Stomach (tissue), 9 donors: ENCODE results near the gene ZNF227. TPM values are rescaled to one million over a fixed set of nuclear protein-coding genes. Genes with fewer than 3 reads are reported as not detected.
A peak's percentile ranks its signal among the peaks of the same experiment; 100 is the strongest.
"Not testable (repeated sequence)": the region's sequence is repeated elsewhere in the genome, so short reads cannot be mapped to it uniquely, and the experiment has no call there.

Experiments
- DNase-seq, 2 donors: peaks; one replicate each; pipeline versions ENCODE4 v3.0.0 to v3.0.0-alpha.2; 2013 to 2019
- H3K27ac ChIP-seq, 5 donors: fragments of 200-600 bp in 4 of 5; sonication (generic) in 4 of 5; one replicate each; pipeline ENCODE4 v1.5.1; 2013 to 2019; ENCODE audit warnings: mild to moderate bottlenecking in 1 of 5, moderate library complexity in 1 of 5
- H3K27me3 ChIP-seq, 3 donors: fragments of 200-600 bp; sonication (generic); one replicate each; pipeline ENCODE4 v1.5.1; 2017 to 2019; ENCODE audit warnings: mixed run types in 1 of 3
- H3K36me3 ChIP-seq, 4 donors: fragments of 200-600 bp; sonication (generic); 1 replicate in 3 of 4; 2 replicates in 1 of 4; pipeline ENCODE4 v1.5.1; 2016 to 2019
- H3K4me1 ChIP-seq, 4 donors: fragments of 200-600 bp; sonication (generic); one replicate each; pipeline ENCODE4 v1.5.1; 2016 to 2019
- H3K4me3 ChIP-seq, 4 donors: fragments of 200-600 bp; sonication (generic) in 3 of 4; one replicate each; pipeline ENCODE4 v1.5.1; 2016 to 2019; ENCODE audit warnings: mild to moderate bottlenecking in 1 of 4
- H3K9me3 ChIP-seq, 4 donors: fragments of 200-600 bp; sonication (generic); one replicate each; pipeline ENCODE4 v1.5.1; 2016 to 2019
- CTCF ChIP-seq, 7 experiments: fragments of 450-650 bp in 4 of 7; fragments of 200-600 bp in 3 of 7; sonication (generic) in 3 of 7; IDR thresholded peaks; one replicate each; pipeline ENCODE4 v1.5.1; 2016 to 2019; ENCODE audit warnings: antibody characterized with exemption in 7 of 7, control low read depth in 2 of 7, mild to moderate bottlenecking in 1 of 7
- EP300 ChIP-seq: sonication (generic); formaldehyde crosslinking; IDR thresholded peaks from one replicate; pipeline ENCODE4 v1.6.1; 2017; ENCODE audit warnings: antibody characterized with exemption
- POLR2A ChIP-seq, 4 donors: fragments of 450-650 bp; IDR thresholded peaks; one replicate each; pipeline ENCODE4 v1.6.1; 2016; ENCODE audit warnings: antibody characterized with exemption in 4 of 4, control low read depth in 2 of 4, mild to moderate bottlenecking in 1 of 4, moderate library complexity in 1 of 4
- POLR2AphosphoS5 ChIP-seq, 3 donors: sonication (generic); formaldehyde crosslinking; IDR thresholded peaks; one replicate each; pipeline ENCODE4 v1.6.1; 2016; ENCODE audit warnings: antibody characterized with exemption in 3 of 3
- WGBS, 5 donors: extraction: QIAGEN DNeasy Blood & Tissue Kit in 3 of 5; methylation state at CpG; one replicate each; pipeline versions ENCODE4 v1.1.5 to v1.1.7; 2013 to 2018; 5-methylcytosine and 5-hydroxymethylcytosine counted together
- intact Hi-C: fragments of 100-400 bp; cut with DNase I; formaldehyde crosslinking; loops from one replicate; pipeline ENCODE4 v1.15.1; 2023; ENCODE audit warnings: low total_unique reads
- polyA plus RNA-seq, 3 donors: library from polyadenylated mRNA; stranded (reverse); fragments of 200-250 nt; gene quantifications; one replicate each; pipeline ENCODE4 v1.2.3, GENCODE V29; 2013
- total RNA-seq, 5 donors: library from RNA; depleted of rRNA; stranded (reverse); fragments of >200 nt; gene quantifications; one replicate each; pipeline versions ENCODE4 v1.1.0 to v1.2.3, GENCODE V29; 2014 to 2016
- donor health status: healthy with polysubstance abuse.
- donor health status: Bipolar disorder and iron deficiency.
- donor health status: healthy.

ZNF227 gene
- total and polyA plus RNA-seq, 8 donors, result 0.58 to 31.9 (median 5.1) TPM

DNA sequence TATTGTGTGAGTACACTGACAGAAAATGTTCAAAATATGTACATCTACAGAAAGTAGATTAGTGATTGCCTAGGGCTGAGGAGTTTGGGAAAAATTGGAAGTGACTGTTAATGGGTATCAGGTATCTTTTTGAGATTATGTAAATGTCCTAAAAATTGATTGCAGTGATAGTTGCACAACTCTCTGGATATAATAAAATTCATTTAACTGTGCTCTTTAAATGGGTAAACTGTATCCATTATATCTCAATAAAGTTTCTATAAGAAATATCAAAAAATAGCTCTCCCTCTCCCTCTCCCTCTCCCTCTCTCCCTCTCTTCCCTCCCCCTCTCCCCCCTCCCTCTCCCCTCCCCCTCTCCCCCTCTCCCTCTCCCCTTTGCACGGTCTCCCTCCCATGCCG lies 9.4 kb upstream of the ZNF227 start:
- peaks cover 0 to 77% (median 51%) of the 10 kb centered on the region in 4 donors for H3K9me3 ChIP-seq
- no peak overlapping the region for H3K4me3 ChIP-seq
- H3K36me3 ChIP-seq, result peaks cover 0 to 5% (median 0%) of the 10 kb centered on the region in 4 donors
- intact Hi-C loops, result no loop called here
- 76 to 89% (median 88%) methylated on average over 2 of the region's 2 CpGs; no CpG with 5 or more reads in 2 of the 5 donors for WGBS, 5 donors
- H3K4me1 ChIP-seq, result peaks cover 0 to 5% (median 1%) of the 10 kb centered on the region in 4 donors
- no peak for DNase-seq
- no peak overlapping the region for H3K27ac ChIP-seq
- TF ChIP-seq POLR2A (IDR thresholded peaks at IDR 0.05) (no peak), EP300 (no peak)
- H3K27me3 ChIP-seq, result no peaks in the 10 kb centered on the region

DNA sequence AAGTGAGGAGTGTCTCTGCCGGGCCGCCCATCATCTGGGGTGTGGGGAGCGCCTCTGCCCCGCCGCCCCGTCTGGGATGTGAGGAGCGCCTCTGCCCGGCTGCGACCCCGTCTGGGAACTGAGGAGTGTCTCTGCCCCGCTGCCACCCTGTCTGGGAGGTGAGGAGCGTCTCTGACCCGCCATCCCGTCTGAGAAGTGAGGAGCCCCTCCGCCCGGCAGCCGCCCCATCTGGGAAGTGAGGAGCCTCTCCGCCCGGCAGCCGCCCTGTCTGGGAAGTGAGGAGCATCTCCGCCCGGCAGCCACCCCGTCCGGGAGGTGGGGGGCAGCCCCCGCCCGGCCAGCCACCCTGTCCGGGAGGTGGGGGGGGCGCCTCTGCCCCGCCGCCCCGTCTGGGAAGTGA lies 8.5 kb upstream of the ZNF227 start:
- DNase-seq, intact Hi-C loops, H3K27me3 ChIP-seq, H3K27ac ChIP-seq, H3K4me1 ChIP-seq, H3K4me3 ChIP-seq, H3K36me3 ChIP-seq: not testable (repeated sequence)
- peaks cover 0 to 71% (median 46%) of the 10 kb centered on the region in 4 donors for H3K9me3 ChIP-seq
- 78 to 96% (median 94%) methylated on average over 3 to 31 of the region's 31 CpGs for WGBS, 5 donors

DNA sequence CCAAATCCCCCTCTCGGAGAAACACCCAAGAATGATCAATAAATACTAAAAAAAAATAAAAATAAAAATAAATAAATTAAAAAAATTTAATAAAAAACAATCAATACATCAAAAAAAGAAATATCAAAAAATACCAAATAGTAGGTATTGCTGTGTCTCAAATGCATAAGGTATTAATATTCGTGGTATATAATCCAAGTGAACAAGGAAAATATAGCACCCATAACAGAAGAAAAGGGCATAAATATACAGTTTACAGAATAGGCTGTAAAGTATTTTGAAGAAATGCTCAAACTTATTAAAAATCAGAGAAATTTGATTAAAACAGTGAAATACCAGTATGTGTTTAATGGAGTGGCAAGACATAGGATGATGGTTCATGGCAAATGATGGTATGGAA lies 7.6 kb upstream of the ZNF227 start:
- H3K4me3 ChIP-seq, result no peak overlapping the region
- no peak overlapping the region for H3K27ac ChIP-seq
- H3K9me3 ChIP-seq, result peaks cover 0 to 64% (median 37%) of the 10 kb centered on the region in 4 donors
- no peaks in the 10 kb centered on the region for H3K27me3 ChIP-seq
- no peaks in the 10 kb centered on the region for H3K36me3 ChIP-seq
- TF ChIP-seq CTCF (IDR thresholded peaks at IDR 0.05), result no peak
- no peak for TF ChIP-seq POLR2A (IDR thresholded peaks at IDR 0.05)
- no peak for TF ChIP-seq EP300
- TF ChIP-seq POLR2AphosphoS5 (IDR thresholded peaks at IDR 0.05), result no peak
- intact Hi-C loops, result no loop called here
- WGBS, 5 donors, result 71 to 85% (median 81%) methylated on average over 2 of the region's 2 CpGs
- peaks cover 0 to 7% (median 3%) of the 10 kb centered on the region in 4 donors for H3K4me1 ChIP-seq
- DNase-seq, result no peak

- DNase-seq, result peak; percentile 87 to 97
- H3K27me3 ChIP-seq, result no peaks in the 10 kb centered on the region
- 4 to 5% (median 4%) methylated on average over 26 of the region's 26 CpGs for WGBS, 5 donors
- intact Hi-C loops, result no loop called here
- H3K4me3 ChIP-seq, result peak overlapping the region; percentile 51 to 70 (median 64)
- H3K4me1 ChIP-seq, result peaks cover 0 to 10% (median 4%) of the 10 kb centered on the region in 4 donors
- H3K27ac ChIP-seq, result peak overlapping the region; percentile 75 to 88 (median 85)
- peaks cover 0 to 49% (median 23%) of the 10 kb centered on the region in 4 donors for H3K9me3 ChIP-seq
- H3K36me3 ChIP-seq, result no peaks in the 10 kb centered on the region
- TF ChIP-seq POLR2AphosphoS5 (IDR thresholded peaks at IDR 0.05) (peak; percentile 72 to 90 (median 86)), EP300 (no peak)
Measured at GRCh38 chr19:44207126-44207803, 5.1 kb upstream of the ZNF227 start.

GRCh38 chr19:44212866-44213346 lies 574 bp downstream of the ZNF227 start:
- Histone ChIP-seq H3K9me3 (peaks cover 0 to 18% (median 8%) of the 10 kb centered on the region in 4 donors), H3K27ac (peak overlapping the region in 4 of 5 donors; percentile 86 to 90 (median 88)), H3K27me3 (no peaks in the 10 kb centered on the region), H3K4me1 (peaks cover 0 to 19% (median 10%) of the 10 kb centered on the region in 4 donors), H3K4me3 (peak overlapping the region; percentile 79 to 87 (median 82)), H3K36me3 (peaks cover 0 to 38% (median 36%) of the 10 kb centered on the region in 4 donors)
- intact Hi-C loops, result no loop called here
- 2 to 4% (median 3%) methylated on average over 15 of the region's 15 CpGs for WGBS, 5 donors
- TF ChIP-seq CTCF (IDR thresholded peaks at IDR 0.05) (no peak), EP300 (no peak), POLR2A (IDR thresholded peaks at IDR 0.05) (no peak), POLR2AphosphoS5 (IDR thresholded peaks at IDR 0.05) (no peak)
- peak in 1 of 2 donors; percentile 58 for DNase-seq

DNA sequence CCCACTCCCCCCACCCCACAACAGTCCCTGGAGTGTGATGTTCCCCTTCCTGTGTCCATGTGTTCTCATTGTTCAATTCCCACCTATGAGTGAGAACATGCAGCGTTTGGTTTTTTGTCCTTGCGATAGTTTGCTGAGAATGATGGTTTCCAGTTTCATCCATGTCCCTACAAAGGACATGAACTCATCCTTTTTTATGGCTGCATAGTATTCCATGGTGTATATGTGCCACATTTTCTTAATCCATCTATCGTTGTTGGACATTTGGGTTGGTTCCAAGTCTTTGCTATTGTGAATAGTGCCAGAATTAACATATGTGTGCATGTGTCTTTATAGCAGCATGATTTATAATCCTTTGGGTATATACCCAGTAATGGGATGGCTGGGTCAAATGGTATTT lies 7.6 kb downstream of the ZNF227 start:
- Histone ChIP-seq H3K9me3 (peaks cover 0 to 42% (median 19%) of the 10 kb centered on the region in 4 donors), H3K36me3 (peaks cover 10 to 63% (median 54%) of the 10 kb centered on the region in 4 donors)
- 88 to 100% (median 96%) methylated on average over 1 to 3 of the region's 3 CpGs for WGBS, 5 donors
- H3K4me3 ChIP-seq, H3K27me3 ChIP-seq, intact Hi-C loops, H3K4me1 ChIP-seq, H3K27ac ChIP-seq, DNase-seq: not testable (repeated sequence)

DNA sequence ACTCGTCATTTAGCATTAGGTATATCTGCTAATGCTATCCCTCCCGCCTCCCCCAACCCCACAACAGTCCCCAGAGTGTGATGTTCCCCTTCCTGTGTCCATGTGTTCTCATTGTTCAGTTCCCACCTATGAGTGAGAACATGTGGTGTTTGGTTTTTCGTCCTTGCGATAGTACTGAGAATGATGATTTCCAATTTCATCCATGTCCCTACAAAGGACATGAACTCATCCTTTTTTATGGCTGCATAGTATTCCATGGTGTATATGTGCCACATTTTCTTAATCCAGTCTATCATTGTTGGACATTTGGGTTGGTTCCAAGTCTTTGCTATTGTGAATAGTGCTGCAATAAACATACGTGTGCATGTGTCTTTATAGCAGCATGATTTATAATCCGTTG lies 8.4 kb downstream of the ZNF227 start:
- H3K4me1 ChIP-seq, DNase-seq, H3K27me3 ChIP-seq, intact Hi-C loops, H3K4me3 ChIP-seq, H3K27ac ChIP-seq: not testable (repeated sequence)
- Histone ChIP-seq H3K9me3 (peaks cover 2 to 48% (median 24%) of the 10 kb centered on the region in 4 donors), H3K36me3 (peaks cover 13 to 61% (median 50%) of the 10 kb centered on the region in 4 donors)
- 95 to 98% (median 98%) methylated on average over 6 of the region's 6 CpGs for WGBS, 5 donors

DNA sequence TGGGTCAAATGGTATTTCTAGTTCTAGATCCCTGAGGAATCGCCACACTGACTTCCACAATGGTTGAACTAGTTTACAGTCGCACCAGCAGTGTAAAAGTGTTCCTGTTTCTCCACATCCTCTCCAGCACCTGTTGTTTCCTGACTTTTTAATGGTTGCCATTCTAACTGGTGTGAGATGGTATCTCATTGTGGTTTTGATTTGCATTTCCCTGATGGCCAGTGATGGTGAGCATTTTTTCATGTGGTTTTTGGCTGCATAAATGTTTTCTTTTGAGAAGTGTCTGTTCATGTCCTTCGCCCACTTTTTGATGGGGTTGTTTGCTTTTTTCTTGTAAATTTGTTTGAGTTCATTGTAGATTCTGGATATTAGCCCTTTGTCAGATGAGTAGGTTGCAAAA lies 9.0 kb downstream of the ZNF227 start:
- Histone ChIP-seq H3K36me3 (peaks cover 18 to 61% (median 50%) of the 10 kb centered on the region in 4 donors), H3K9me3 (peaks cover 7 to 54% (median 28%) of the 10 kb centered on the region in 4 donors)
- 93 to 100% (median 97%) methylated on average over 2 to 3 of the region's 3 CpGs for WGBS, 5 donors
- H3K27ac ChIP-seq, H3K4me3 ChIP-seq, H3K4me1 ChIP-seq, intact Hi-C loops, H3K27me3 ChIP-seq, DNase-seq: not testable (repeated sequence)
